BLaER1 (cell line): Measurements from ENCODE around the gene PAEP.
"Not testable (repeated sequence)": the region's sequence is repeated elsewhere in the genome, so short reads cannot be mapped to it uniquely, and the experiment has no call there.

Experiments
- H3K27ac ChIP-seq: shearing (Covaris generic); formaldehyde crosslinking; 2 replicates; pipeline ENCODE4 v1.8.1; 2022
- H3K27me3 ChIP-seq: shearing (Covaris generic); formaldehyde crosslinking; 2 replicates; pipeline ENCODE4 v1.8.1; 2022
- H3K36me3 ChIP-seq: shearing (Covaris generic); formaldehyde crosslinking; 2 replicates; pipeline ENCODE4 v1.8.1; 2022
- H3K4me1 ChIP-seq: shearing (Covaris generic); formaldehyde crosslinking; 2 replicates; pipeline ENCODE4 v1.8.1; 2022
- H3K4me2 ChIP-seq: shearing (Covaris generic); formaldehyde crosslinking; 2 replicates; pipeline ENCODE4 v1.8.1; 2022
- H3K4me3 ChIP-seq: shearing (Covaris generic); formaldehyde crosslinking; 2 replicates; pipeline ENCODE4 v1.8.1; 2022
- H3K9ac ChIP-seq: shearing (Covaris generic); formaldehyde crosslinking; 2 replicates; pipeline ENCODE4 v1.8.1; 2022
- H3K9me3 ChIP-seq: shearing (Covaris generic); formaldehyde crosslinking; 2 replicates; pipeline ENCODE4 v1.8.1; 2022
- H4K20me1 ChIP-seq: shearing (Covaris generic); formaldehyde crosslinking; 2 replicates; pipeline ENCODE4 v1.8.1; 2022
- Cebpa-rat ChIP-seq: shearing (Covaris generic); IDR thresholded peaks from 2 replicates; pipeline ENCODE4 v1.8.1; 2022

The PAEP gene

DNA sequence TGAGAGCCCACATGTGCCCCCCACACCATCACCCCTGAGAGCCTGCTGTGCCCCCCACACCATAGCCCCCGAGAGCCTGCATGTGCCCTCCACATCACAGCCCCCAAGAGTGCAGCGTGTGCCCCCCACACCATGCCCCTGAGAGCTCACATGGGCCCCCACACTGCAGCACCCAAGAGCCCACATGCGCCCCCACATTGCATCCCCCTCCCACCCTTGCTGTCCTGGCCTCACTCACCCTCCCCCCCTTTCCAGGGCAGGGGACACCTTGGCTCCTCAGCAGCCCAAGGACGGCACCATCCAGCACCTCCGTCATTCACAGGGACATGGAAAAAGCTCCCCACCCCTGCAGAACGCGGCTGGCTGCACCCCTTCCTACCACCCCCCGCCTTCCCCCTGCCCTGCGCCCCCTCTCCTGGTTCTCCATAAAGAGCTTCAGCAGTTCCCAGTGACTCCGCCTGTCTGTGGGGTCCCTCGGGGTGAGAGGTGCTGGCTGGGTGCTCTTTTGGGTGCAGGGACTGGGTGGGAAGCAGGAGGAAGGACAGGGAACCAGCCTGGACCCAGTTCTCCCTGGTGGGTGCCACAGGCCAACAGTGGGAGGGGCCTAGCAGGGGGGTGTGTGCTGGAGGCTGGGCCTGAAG lies 35.3 kb upstream of the PAEP start:
- Histone ChIP-seq H3K36me3 (no peaks in the 10 kb centered on the region), H4K20me1 (no peaks in the 10 kb centered on the region), H3K4me3 (no peak overlapping the region), H3K9me3 (no peaks in the 10 kb centered on the region), H3K27ac (no peak overlapping the region), H3K27me3 (no peaks in the 10 kb centered on the region), H3K4me2 (no peak overlapping the region), H3K4me1 (peaks cover 23% of the 10 kb centered on the region), H3K9ac (no peak overlapping the region)
- TF ChIP-seq Cebpa-rat, result no peak

DNA sequence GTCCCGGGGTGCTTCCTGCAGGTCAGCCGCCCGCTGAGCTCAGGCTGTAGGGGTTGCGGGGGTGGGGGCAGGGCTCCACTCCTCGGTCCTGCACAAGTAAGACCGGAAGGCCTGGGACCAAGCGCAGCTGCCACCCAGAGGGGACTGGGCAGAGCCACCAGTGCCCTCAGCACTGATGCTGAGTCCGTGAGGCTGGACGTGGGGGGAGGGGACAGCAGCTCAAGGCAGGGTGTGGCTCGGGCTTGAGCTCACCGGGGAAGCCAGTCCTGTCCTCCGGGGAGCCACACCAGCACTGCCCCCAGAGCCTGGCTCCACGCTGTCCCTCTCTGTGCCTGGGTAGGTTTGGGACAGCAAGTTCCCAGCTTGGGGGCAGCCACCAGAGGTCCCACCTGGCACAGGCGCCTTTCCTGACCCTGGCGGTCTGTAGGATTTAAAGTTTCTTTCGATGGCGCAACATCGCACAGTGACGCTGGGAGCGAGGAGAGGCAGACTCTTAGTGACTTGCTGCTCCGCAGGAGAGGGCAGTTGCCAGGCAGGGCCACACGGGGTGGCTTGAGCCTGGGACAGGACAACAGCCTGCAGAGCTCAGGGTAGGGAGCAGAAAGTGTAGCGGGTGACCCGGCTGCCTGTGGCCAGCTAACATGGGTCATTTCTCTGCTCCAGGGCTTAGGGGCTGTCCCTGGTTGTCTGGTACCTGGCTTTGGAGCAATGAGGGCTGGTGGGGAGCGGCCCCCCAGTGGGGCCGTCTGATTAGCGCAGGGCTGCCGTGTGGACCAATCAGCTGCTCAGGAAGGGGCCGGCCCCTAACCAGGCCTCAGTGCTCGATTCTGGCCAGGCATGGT lies 34.6 kb upstream of the PAEP start:
- H3K4me2 ChIP-seq, result no peak overlapping the region
- H3K27me3 ChIP-seq, result no peaks in the 10 kb centered on the region
- H3K4me3 ChIP-seq, result no peak overlapping the region
- peaks cover 22% of the 10 kb centered on the region for H3K4me1 ChIP-seq
- H3K9ac ChIP-seq, result no peak overlapping the region
- H3K9me3 ChIP-seq, result no peaks in the 10 kb centered on the region
- no peak overlapping the region for H3K27ac ChIP-seq
- no peak for TF ChIP-seq Cebpa-rat
- no peaks in the 10 kb centered on the region for H3K36me3 ChIP-seq
- H4K20me1 ChIP-seq, result no peaks in the 10 kb centered on the region

DNA sequence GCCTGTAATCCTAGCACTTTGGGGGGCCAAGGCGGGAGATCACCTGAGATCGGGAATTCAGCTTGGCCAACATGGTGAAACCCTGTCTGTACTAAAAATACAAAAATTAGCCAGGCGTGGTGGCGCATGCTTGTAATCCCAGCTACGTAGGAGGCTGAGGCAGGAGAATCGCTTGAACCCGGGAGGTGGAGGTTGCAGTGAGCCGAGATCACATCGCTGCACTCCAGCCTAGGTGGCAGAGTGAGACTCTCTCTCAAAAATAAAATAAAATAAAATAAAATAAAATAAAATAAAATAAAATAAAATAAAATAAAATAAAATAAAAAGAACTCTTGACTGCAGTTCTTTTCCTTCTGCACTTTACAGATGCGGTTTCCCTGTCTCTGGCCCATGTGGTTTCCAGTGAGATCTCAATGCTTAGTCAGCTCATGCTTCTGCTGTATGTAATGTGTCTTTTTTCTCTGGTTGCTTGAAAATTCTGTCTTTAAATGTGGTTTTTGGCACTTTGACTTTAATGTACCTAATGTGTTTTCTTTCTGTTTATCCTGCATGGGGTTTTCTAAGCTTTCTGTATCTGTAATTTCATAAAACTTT lies 32.6 kb upstream of the PAEP start:
- H3K27ac ChIP-seq, H3K9ac ChIP-seq: not testable (repeated sequence)

DNA sequence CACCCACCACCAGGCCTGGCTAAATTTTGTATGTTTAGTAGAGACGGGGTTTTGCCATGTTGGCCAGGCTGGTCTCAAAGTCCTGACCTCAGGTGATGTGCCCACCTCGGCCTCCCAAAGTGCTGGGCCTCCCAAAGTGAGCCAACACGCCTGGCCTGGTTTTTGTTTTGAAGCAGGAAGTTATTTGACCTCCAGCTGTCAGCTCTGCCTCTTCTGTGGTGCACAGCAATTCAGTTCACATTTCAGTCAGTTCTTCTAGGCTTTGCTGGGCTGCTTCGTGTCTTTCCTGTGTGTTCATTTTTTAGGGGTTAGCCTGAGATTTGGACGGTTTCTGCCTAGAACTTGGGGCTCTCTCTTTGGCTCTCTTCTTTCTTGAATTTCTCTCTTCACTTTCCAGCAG lies 31.4 kb upstream of the PAEP start:
- Histone ChIP-seq H3K9me3 (no peaks in the 10 kb centered on the region), H3K27ac (no peak overlapping the region), H3K4me1 (peaks cover 17% of the 10 kb centered on the region), H3K4me2 (no peak overlapping the region), H3K36me3 (no peaks in the 10 kb centered on the region), H3K9ac (no peak overlapping the region), H3K27me3 (peaks cover 22% of the 10 kb centered on the region), H4K20me1 (no peaks in the 10 kb centered on the region), H3K4me3 (no peak overlapping the region)
- TF ChIP-seq Cebpa-rat, result no peak

More for the DNA sequence above, 32.6 kb upstream of the PAEP start:
- not testable (repeated sequence) for H3K36me3 ChIP-seq, H3K9me3 ChIP-seq, H4K20me1 ChIP-seq, H3K4me2 ChIP-seq, H3K4me3 ChIP-seq
- peaks cover 11% of the 10 kb centered on the region for H3K4me1 ChIP-seq
- H3K27me3 ChIP-seq, result peaks cover 10% of the 10 kb centered on the region

DNA sequence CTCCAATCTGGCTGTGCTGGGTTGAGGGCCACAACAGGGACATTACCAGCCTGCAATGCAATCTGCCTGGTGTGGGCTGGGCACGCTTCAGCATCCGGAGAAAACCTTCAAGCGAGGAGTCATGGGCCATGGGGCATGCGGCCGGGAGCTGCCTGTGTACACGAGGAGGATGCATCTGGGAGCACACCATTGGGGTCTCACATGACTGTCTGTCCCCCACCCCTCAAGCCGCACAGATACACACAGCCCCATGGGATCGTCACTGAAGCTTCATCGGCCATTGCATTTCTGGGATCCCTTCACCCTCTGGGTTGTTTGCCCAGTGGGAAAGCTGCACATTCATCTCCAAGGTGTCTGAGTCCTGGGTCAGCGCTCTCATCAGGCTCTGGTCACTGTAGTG lies 30.5 kb upstream of the PAEP start:
- Histone ChIP-seq H4K20me1 (no peaks in the 10 kb centered on the region), H3K27ac (no peak overlapping the region), H3K4me1 (peaks cover 16% of the 10 kb centered on the region), H3K27me3 (peaks cover 29% of the 10 kb centered on the region), H3K4me2 (no peak overlapping the region), H3K36me3 (no peaks in the 10 kb centered on the region), H3K4me3 (no peak overlapping the region), H3K9me3 (no peaks in the 10 kb centered on the region), H3K9ac (no peak overlapping the region)
- TF ChIP-seq Cebpa-rat, result no peak

DNA sequence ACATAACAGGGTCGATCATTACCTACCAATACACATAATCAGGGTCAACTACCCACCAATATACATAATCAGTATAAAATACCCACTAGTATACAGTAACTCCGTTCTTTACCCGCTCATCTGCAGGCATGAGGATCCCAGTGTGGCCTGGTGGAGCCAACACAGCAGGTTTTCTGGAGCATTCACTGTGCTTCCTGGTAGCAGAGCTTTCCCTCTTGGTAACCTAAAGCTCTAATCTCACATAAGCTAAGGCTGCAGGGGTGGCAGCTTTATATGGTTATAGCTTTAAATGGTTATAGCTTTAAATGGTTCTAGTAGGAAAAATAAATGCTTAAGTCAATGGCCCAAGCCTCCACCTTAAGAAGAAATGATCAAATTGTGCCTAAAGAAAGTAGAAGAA lies 28.4 kb upstream of the PAEP start:
- Histone ChIP-seq H3K4me3 (no peak overlapping the region), H3K4me2 (0 out of 2 replicates have a peak overlapping the region, but pooled peaks have one; percentile 55), H3K27me3 (peaks cover 36% of the 10 kb centered on the region), H3K4me1 (peaks cover 16% of the 10 kb centered on the region), H3K9ac (no peak overlapping the region), H3K9me3 (no peaks in the 10 kb centered on the region), H4K20me1 (no peaks in the 10 kb centered on the region), H3K36me3 (no peaks in the 10 kb centered on the region), H3K27ac (no peak overlapping the region)
- no peak for TF ChIP-seq Cebpa-rat

DNA sequence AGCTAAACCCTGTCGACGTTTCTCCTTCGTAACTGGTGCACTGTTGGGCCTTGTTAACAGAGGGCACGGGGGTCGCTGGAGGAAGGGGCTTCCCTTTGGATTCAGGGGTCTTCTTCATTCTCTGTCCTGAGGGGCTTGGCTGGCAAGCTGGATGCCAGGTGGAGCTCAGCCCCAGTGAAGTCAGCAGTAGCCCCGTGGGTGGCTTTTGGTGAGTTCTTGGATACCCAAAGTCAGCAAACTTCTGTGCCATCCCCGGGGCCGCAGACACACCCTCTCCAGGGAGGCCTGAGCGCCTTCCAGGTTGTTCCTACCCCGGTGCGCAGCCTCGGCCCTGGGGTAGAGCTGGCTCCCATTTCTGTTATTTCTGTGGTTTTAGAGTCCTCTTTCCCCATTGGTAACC lies 27.9 kb upstream of the PAEP start:
- Histone ChIP-seq H3K9ac (no peak overlapping the region), H3K36me3 (no peaks in the 10 kb centered on the region), H3K27ac (no peak overlapping the region), H4K20me1 (no peaks in the 10 kb centered on the region), H3K4me2 (peak overlapping the region; percentile 55), H3K4me1 (peaks cover 16% of the 10 kb centered on the region), H3K9me3 (no peaks in the 10 kb centered on the region), H3K27me3 (peaks cover 36% of the 10 kb centered on the region), H3K4me3 (no peak overlapping the region)
- TF ChIP-seq Cebpa-rat, result no peak

DNA sequence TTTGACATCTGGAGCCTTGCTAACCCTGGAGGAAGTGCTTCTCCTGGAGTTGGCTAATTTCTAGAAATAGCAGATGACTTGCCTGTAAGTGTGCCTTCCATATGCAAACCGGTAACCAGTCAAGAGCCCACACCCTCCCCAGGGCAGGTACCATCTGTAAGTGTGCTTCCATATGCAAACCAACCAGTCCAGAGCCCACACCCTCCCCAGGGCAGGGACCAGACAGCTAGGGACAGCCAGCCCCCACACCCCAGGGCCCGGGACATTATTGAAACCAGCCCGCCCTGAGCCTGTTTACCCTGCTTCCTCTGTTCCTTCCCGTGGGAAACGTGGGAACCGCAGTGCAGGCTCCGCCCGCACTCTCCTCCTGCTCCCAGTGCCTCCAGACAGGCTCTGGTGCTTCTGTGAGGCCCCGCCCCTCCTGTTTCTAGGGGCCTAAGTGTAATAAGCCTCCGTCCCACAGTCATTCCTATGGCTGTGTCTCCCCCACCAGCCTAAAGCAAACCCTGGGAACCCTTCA lies 27.3 kb upstream of the PAEP start:
- not testable (repeated sequence) for H3K36me3 ChIP-seq, H3K4me3 ChIP-seq, H3K9ac ChIP-seq, H3K9me3 ChIP-seq, H4K20me1 ChIP-seq, H3K27ac ChIP-seq
- peaks cover 16% of the 10 kb centered on the region for H3K4me1 ChIP-seq
- H3K4me2 ChIP-seq, result peak overlapping the region; percentile 55
- H3K27me3 ChIP-seq, result peaks cover 36% of the 10 kb centered on the region

DNA sequence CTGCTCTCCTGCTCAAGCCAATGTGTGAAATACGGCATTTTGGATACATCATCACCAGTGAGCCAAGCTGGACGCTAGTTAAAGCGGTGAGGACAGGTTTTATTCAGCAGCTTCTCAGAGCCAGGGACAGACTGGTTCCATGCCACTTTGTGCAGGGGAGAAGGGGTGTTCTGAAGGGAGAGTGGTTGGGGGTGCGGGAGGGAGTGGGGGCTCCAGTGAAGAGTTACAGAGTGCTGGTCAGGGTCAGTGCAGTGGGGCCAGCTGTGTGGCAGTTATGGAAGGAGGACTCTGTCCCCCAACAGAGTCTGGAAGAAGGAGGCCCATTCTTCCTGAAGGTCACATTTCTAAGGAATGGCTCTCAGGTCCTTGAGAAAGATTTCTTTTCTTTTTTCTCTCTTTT lies 26.7 kb upstream of the PAEP start:
- not testable (repeated sequence) for H3K27ac ChIP-seq, H3K36me3 ChIP-seq, H3K9ac ChIP-seq, H3K9me3 ChIP-seq, H4K20me1 ChIP-seq, H3K4me3 ChIP-seq
- H3K27me3 ChIP-seq, result peaks cover 36% of the 10 kb centered on the region
- peak overlapping the region; percentile 55 for H3K4me2 ChIP-seq
- peaks cover 17% of the 10 kb centered on the region for H3K4me1 ChIP-seq

DNA sequence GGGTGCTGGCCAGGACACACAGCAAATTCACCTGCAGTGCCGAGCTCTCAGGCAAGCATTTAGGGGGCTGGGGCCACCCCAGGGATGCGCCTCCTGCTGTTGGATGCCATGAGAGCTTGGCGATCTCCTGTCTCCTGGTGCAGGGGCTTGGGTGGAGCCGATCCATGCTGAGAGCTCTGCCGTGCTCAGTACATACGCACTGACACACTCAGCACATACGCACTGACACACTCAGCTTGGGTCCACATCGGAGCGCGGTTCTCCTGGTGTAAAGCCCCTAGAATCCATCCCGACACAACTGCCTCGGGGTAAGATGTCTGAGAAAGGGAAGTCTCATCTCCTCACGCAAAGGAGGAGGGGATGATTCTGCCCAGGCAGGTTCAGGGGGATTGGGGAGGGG lies 25.9 kb upstream of the PAEP start:
- not testable (repeated sequence) for H4K20me1 ChIP-seq, H3K4me3 ChIP-seq, H3K4me2 ChIP-seq, H3K36me3 ChIP-seq, H3K9ac ChIP-seq, H3K9me3 ChIP-seq, H3K27ac ChIP-seq
- peaks cover 25% of the 10 kb centered on the region for H3K4me1 ChIP-seq
- peaks cover 36% of the 10 kb centered on the region for H3K27me3 ChIP-seq
